NCI-H146 treated with DMSO at 0.1 percent for 48 hours (cell line): Measurements from ENCODE around the gene ARMC6.
A peak's percentile ranks its signal among the peaks of the same experiment; 100 is the strongest.
"Not testable (repeated sequence)": the region's sequence is repeated elsewhere in the genome, so short reads cannot be mapped to it uniquely, and the experiment has no call there.

ENCODE experiments used
- DNase-seq: peaks from one replicate; lab custom pipeline; 2025; ENCODE audit not compliant: unreplicated experiment; lab: John Stamatoyannopoulos, UW

ARMC6 gene

GRCh38 chr19:19074196-19074882 lies 40.9 kb downstream of the ARMC6 start:
- peak; percentile 72 for DNase-seq

DNA sequence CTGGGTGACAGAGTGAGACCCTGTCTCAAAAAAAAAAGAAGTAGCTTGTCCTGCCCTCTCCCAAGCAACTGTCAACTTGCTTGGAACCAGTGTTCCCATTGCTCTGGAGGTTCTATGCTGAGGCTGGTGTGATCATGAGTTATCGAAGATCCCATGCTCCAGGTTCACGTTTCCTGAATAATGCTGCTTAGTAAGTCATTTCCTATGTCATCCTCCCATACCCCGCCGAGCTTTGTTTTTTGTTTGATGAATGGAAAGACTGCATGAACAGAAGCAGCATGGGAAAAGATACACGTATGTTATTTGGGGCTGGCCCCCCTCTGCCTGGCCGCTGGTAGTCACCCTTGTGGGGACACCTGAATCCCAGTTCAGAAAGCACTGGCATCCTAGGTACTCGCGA lies 41.7 kb downstream of the ARMC6 start:
- DNase-seq: no peak

- no peak for DNase-seq
Measured at GRCh38 chr19:19076476-19076875, 43.1 kb downstream of the ARMC6 start.

DNA sequence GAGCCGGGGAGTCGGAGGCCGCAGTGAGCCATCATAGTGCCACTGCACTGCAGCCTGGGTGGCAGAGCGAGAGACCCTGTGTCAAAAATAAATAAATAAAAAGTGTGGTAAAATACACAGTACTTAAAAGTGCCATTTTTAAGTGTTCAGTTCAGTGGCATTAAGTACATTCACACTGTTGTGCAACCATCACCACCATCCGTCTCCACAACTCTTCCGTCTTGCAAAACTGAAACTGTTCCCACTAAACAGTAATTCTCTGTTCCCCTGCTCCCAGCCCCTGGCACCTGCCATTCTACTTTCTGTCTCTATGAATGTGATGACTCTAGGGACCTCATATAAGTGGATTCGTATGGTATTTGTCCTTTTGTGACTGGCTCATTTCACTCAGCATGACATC lies 43.7 kb downstream of the ARMC6 start:
- DNase-seq: peak; percentile 95

DNA sequence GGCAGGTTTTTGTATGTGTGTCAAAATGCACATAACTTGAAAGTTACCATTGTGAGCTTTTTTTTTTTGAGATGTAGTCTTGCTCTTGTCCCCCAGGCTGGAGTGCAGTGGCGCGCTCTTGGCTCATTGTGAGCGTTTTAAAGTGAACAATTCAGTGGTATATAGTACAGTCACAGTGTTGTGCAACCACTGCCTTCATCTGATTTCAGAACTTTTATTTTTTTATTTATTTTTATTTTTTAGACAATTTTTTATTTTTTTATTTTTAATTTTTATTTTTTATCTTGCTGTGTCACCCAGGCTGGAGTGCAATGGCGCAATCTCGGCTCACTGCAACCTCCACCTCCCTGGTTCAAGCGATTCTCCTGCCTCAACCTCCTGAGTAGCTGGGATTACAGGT lies 45.4 kb downstream of the ARMC6 start:
- no peak for DNase-seq

DNA sequence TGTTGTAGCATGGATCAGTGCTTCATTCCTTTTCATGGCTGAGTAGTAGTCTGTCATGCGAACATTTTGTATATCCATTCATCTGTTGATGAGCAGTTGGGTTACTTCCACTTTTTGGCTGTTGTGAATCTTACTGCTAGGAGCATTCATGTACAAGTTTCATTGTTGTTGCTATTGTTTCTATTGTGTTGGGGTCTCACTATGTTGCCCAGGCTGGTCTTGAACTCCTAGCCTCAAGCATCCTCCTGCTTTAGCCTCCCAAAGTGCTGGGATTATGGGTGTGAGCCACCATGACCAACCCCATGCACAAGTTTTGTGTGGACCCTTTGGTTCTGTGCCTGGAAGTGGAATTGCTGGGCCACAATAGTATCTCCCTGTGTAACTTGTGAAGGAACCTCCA lies 46.2 kb downstream of the ARMC6 start:
- DNase-seq: no peak

GRCh38 chr19:19081642-19082151 lies 48.3 kb downstream of the ARMC6 start:
- DNase-seq: no peak

DNA sequence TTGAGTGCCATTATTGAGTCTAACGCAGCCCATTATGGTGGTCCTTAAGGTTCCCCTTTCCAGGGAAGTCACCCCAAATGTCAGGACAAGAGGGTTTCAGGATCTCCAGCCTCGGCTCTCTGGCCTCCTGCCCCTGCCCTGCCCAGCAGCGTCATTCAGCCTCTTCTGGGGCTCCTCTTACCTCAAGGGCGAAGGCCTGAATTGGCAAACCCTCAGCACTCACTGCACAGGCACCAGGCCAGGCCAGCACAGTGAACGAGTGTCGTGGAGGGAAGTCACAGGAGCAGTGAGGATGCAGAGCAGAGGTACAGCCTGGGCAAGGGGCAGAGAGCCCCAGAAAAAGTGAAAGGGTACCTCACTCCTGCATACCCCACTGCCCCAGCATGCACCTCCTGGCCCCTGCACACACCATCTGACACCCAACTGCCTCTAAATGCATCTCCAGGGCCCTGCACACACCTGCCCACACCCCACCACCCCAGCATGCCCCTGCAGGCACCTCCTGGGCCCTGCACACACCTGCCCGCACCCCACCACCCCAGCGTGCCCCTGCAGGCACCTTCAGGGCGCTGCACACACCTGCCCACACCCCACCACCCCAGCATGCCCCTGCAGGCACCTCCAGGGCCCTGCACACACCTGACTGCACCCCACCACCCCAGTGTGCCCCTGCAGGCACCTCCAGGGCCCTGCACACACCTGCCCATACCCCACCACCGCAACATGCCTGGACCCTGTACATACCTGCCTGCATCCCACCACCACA lies 50.2 kb downstream of the ARMC6 start:
- no peak for DNase-seq

DNA sequence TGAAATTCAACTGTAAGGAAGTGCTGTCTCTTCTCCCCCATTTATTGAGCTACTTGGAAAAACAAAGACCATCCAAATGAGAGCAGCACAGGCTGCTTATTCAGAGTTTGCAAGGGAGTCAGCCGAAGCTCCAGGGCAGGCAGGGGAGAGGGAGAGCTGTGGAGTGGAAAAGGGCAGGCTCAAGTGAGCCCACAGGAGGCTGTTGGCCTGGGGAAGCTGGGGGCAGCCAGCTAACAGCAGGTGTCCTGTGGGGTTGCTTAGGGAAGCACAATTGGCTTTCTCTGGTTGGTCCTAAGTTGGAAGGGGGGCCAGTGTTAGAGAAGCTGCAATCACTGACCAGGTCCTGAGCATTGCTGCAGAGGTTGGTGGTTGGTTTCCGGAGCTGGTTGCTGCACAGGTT lies 54.3 kb downstream of the ARMC6 start:
- DNase-seq: no peak

- DNase-seq: no peak
Measured at GRCh38 chr19:19094513-19094912, 61.1 kb downstream of the ARMC6 start.

DNA sequence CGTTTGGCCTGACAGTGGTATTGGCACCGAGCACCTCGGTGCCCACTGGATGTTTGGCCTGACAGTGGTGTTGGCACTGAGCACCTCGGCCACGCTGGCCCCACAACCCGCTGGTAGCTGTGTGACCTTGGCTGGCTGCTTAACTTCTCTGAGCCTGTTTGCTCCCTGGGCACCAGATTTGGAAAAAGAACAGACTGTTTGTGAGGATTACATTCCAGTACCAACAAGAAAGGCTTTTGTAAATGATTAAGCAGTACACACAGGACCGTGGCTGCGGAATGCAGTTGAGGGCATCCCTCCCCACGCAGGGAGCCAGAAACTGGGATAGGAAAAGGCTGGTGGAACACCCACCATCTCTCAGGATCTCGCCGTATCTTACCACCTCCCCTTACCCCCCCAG lies 62.3 kb downstream of the ARMC6 start:
- no peak for DNase-seq

- no peak for DNase-seq
Measured at GRCh38 chr19:19096641-19097627, 63.5 kb downstream of the ARMC6 start.

GRCh38 chr19:19098084-19098702 lies 64.8 kb downstream of the ARMC6 start:
- DNase-seq: no peak

DNA sequence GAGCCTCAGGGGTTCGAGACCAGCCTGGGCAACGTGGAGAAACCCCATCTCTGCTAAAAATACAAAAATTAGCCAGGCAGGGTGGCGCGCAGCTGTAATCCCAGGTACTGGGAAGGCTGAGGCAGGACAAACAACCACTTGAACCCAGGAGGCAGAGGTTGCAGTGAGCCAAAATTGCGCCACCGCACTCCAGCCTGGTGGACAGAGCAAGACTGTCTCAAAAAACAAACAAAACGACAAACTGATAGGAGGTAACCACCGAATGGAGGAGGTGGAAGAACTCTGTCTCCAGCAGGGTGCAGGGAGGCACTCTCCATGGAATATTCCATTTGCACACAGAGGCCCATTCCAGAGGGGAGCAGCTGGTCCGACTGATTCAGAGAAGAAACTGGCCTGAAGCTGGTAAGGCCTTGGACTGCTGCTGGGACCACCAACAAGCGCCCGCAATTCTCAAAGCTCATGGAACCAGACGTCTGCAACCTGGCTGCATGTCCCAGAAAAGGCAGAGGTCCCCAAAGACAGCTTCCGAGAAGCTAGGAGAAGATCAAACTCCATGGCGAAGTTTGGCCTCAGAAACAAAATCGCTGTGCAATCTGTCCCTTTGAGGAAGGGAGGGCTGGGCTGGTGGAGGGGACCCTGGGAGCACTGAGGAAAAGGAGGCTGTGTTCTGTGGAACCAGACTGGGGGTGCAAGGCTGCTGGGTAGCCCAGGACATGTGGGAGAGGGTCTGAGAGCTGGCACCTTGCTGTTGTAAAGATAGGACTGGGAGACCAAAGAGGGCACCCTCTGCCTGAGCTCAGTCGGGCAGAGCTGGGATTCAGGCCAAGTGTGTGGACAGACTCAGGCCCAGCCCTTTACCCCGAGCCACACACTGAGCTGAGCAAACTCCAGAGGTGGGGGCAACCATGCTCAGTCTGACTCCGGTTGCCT lies 65.6 kb downstream of the ARMC6 start:
- DNase-seq: no peak

GRCh38 chr19:19101540-19101939 lies 68.1 kb downstream of the ARMC6 start:
- no peak for DNase-seq

DNA sequence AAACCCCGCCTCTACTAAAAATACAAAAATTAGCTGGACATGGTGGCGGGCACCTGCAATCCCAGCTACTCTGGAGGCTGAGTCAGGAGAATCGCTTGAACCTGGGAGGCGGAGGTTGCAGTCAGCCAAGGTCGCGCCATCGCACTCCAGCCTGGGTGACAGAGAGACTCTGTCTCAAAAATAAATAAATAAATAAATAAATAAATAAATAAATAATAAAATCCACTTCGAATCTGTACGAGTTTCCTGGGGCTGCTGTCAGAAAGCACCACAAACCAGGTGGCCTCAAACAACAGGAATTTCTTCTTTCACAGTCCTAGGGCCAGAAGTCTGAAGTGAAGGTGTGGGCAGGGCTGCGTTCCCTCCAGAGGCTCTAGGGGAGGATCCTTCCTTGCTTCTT lies 69.2 kb downstream of the ARMC6 start:
- DNase-seq: not testable (repeated sequence)

GRCh38 chr19:19103167-19103566 lies 69.8 kb downstream of the ARMC6 start:
- no peak for DNase-seq

DNA sequence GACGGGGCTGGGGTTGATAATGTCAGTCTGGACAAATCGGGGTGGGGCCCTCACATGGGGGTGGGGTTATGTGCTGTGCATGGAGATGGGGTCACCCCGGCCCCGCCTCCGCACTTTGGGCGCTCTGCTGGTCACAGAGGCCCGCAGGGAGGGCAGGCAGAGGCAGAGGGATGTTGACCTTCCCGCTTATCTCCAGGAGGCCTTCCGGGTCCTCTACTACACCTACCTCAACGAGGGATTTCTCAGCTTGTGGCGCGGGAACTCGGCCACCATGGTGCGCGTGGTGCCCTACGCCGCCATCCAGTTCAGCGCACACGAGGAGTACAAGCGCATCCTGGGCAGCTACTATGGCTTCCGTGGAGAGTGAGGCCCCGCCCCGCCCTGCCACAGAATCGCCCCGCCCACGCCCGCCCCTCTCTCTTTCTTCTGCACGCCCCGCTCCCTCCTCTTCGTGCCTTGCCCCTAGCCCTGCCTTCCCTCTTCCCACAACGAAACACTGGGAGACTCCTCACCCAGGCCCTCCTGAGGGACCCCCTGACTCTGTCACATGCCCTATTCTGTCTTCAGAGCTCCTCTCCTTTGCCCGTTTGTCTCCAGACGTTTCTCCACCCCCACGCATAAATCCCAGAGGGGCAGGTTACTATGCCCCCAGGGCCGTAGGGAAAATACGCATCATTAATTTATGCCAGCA lies 72.1 kb downstream of the ARMC6 start:
- DNase-seq: peak; percentile 80

GRCh38 chr19:19106056-19106551 lies 72.7 kb downstream of the ARMC6 start:
- peak; percentile 56 for DNase-seq
